Measurements from ENCODE around the gene PRODH2.

GRCh38 chr19:35833972-35834371, 21.3 kb upstream of the PRODH2 start:
- TF ChIP-seq, protein P1, sequence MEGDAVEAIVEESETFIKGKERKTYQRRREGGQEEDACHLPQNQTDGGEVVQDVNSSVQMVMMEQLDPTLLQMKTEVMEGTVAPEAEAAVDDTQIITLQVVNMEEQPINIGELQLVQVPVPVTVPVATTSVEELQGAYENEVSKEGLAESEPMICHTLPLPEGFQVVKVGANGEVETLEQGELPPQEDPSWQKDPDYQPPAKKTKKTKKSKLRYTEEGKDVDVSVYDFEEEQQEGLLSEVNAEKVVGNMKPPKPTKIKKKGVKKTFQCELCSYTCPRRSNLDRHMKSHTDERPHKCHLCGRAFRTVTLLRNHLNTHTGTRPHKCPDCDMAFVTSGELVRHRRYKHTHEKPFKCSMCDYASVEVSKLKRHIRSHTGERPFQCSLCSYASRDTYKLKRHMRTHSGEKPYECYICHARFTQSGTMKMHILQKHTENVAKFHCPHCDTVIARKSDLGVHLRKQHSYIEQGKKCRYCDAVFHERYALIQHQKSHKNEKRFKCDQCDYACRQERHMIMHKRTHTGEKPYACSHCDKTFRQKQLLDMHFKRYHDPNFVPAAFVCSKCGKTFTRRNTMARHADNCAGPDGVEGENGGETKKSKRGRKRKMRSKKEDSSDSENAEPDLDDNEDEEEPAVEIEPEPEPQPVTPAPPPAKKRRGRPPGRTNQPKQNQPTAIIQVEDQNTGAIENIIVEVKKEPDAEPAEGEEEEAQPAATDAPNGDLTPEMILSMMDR (IDR thresholded peaks at IDR 0.05; ENCODE audit: poor library complexity) = no peak
- TF ChIP-seq EZH2phosphoT487 (IDR thresholded peaks at IDR 0.05; ENCODE audit: low read depth, severe bottlenecking, unreplicated experiment) = no peak

Data from hepatocyte (in vitro differentiated cells).